Smooth muscle cell (in vitro differentiated cells): ENCODE measurements around the gene MSMP. TPM values are rescaled to one million over a fixed set of nuclear protein-coding genes. Genes with fewer than 3 reads are reported as not detected.
A peak's percentile ranks its signal among the peaks of the same experiment; 100 is the strongest.

Experiments
- DNase-seq: peaks from one replicate; lab custom pipeline; 2025; ENCODE audit not compliant: unreplicated experiment; lab: John Stamatoyannopoulos, UW
- H2AFZ ChIP-seq: fragments of 200-600 bp; sonication (generic); 2 replicates; pipeline ENCODE4 v1.6.0; 2016; ENCODE audit warnings: antibody characterized with exemption, low read depth, mild to moderate bottlenecking
- H3F3A ChIP-seq: fragments of 200-600 bp; sonication (generic); 2 replicates; pipeline ENCODE4 v1.6.0; 2017; ENCODE audit warnings: antibody characterized with exemption, low read depth
- H3K27ac ChIP-seq: fragments of 200-600 bp; sonication (generic); 2 replicates; pipeline ENCODE4 v1.5.1; 2016; ENCODE audit warnings: low read depth, mild to moderate bottlenecking
- H3K27me3 ChIP-seq: fragments of 200-600 bp; sonication (generic); 2 replicates; pipeline ENCODE4 v1.6.1; 2016; ENCODE audit warnings: low read depth, mild to moderate bottlenecking
- H3K36me3 ChIP-seq: fragments of 200-600 bp; sonication (generic); 2 replicates; pipeline ENCODE4 v1.5.1; 2016; ENCODE audit warnings: low read depth
- H3K4me1 ChIP-seq: fragments of 200-600 bp; sonication (generic); 2 replicates; pipeline ENCODE4 v1.5.1; 2016; ENCODE audit warnings: low read depth
- H3K4me2 ChIP-seq: fragments of 200-600 bp; sonication (generic); 2 replicates; pipeline ENCODE4 v1.6.0; 2016; ENCODE audit warnings: mild to moderate bottlenecking
- H3K4me3 ChIP-seq: fragments of 200-600 bp; sonication (generic); 2 replicates; pipeline ENCODE4 v1.5.1; 2016; ENCODE audit warnings: mild to moderate bottlenecking
- H3K79me2 ChIP-seq: fragments of 200-600 bp; sonication (generic); 2 replicates; pipeline ENCODE4 v1.6.0; 2016; ENCODE audit warnings: low read depth, mild to moderate bottlenecking
- H3K9ac ChIP-seq: fragments of 200-600 bp; sonication (generic); 2 replicates; pipeline ENCODE4 v1.6.0; 2016; ENCODE audit warnings: low read depth
- H3K9me3 ChIP-seq: fragments of 200-600 bp; sonication (generic); replicated peaks from 2 replicates; pipeline ENCODE4 v1.5.1; 2016; ENCODE audit warnings: low read depth
- H4K20me1 ChIP-seq: fragments of 200-600 bp; sonication (generic); 2 replicates; pipeline ENCODE4 v1.6.0; 2016; ENCODE audit warnings: low read depth
- CTCF ChIP-seq: fragments of 200-600 bp; sonication (generic); IDR thresholded peaks from 2 replicates; pipeline ENCODE4 v1.5.1; 2017; ENCODE audit warnings: borderline replicate concordance, mild to moderate bottlenecking, antibody characterized with exemption; ENCODE audit not compliant: insufficient read depth, poor library complexity, severe bottlenecking
- WGBS: methylation state at CpG from one replicate; pipeline ENCODE4 v1.1.7; 2016; ENCODE audit warnings: low lambda C conversion rate; 5-methylcytosine and 5-hydroxymethylcytosine counted together
- polyA plus RNA-seq: library from polyadenylated mRNA; unstranded; fragments of >200 nt; fragmentation: Nextera tagmentation; extraction: Ambion mirVana; gene quantifications from 2 replicates; pipeline ENCODE4 v1.2.1, GENCODE V29; 2016
- total RNA-seq: library from RNA; depleted of rRNA; stranded (reverse); fragments of >200 nt; gene quantifications from 2 replicates; pipeline ENCODE4 v1.2.3, GENCODE V29; 2014

The MSMP gene
- total and polyA plus RNA-seq, 2 experiments from 2014 or later = not detected

GRCh38 chr9:35798658-35799374, 44.7 kb upstream of the MSMP start:
- no peak for DNase-seq
- H3K4me1 ChIP-seq = peaks cover 3% of the 10 kb centered on the region
- no peaks in the 10 kb centered on the region for H4K20me1 ChIP-seq
- WGBS = 74% methylated on average over 4 of the region's 4 CpGs
- no peaks in the 10 kb centered on the region for H3K9me3 ChIP-seq
- no peak overlapping the region for H2AFZ ChIP-seq
- no peaks in the 10 kb centered on the region for H3F3A ChIP-seq
- peak overlapping the region; percentile 60 for H3K9ac ChIP-seq
- no peak overlapping the region for H3K4me2 ChIP-seq
- peak overlapping the region; percentile 78 for H3K27ac ChIP-seq
- H3K27me3 ChIP-seq = no peaks in the 10 kb centered on the region
- no peaks in the 10 kb centered on the region for H3K79me2 ChIP-seq
- no peak overlapping the region for H3K4me3 ChIP-seq
- TF ChIP-seq CTCF = no peak
- no peaks in the 10 kb centered on the region for H3K36me3 ChIP-seq

GRCh38 chr9:35797311-35798109, 43.4 kb upstream of the MSMP start:
- H3K4me3 ChIP-seq = no peak overlapping the region
- H3K4me2 ChIP-seq = no peak overlapping the region
- no peaks in the 10 kb centered on the region for H3K36me3 ChIP-seq
- peak overlapping the region; percentile 14 for H3K9ac ChIP-seq
- no peak for DNase-seq
- no peak overlapping the region for H2AFZ ChIP-seq
- H3K9me3 ChIP-seq = no peaks in the 10 kb centered on the region
- peaks cover 3% of the 10 kb centered on the region for H3K4me1 ChIP-seq
- H3K27me3 ChIP-seq = no peaks in the 10 kb centered on the region
- no peak for TF ChIP-seq CTCF
- 91% methylated on average over 6 of the region's 6 CpGs for WGBS
- H4K20me1 ChIP-seq = no peaks in the 10 kb centered on the region
- no peaks in the 10 kb centered on the region for H3F3A ChIP-seq
- no peaks in the 10 kb centered on the region for H3K79me2 ChIP-seq
- peak overlapping the region; percentile 78 for H3K27ac ChIP-seq

GRCh38 chr9:35795695-35796094, 41.6 kb upstream of the MSMP start:
- Histone ChIP-seq H3K4me2 (no peak overlapping the region), H3K4me1 (peaks cover 8% of the 10 kb centered on the region), H3K27ac (peak overlapping the region; percentile 37), H3K36me3 (no peaks in the 10 kb centered on the region), H3K9ac (no peak overlapping the region), H2AFZ (no peak overlapping the region), H4K20me1 (no peaks in the 10 kb centered on the region), H3K9me3 (no peaks in the 10 kb centered on the region), H3K27me3 (no peaks in the 10 kb centered on the region), H3K4me3 (no peak overlapping the region), H3F3A (no peaks in the 10 kb centered on the region), H3K79me2 (no peaks in the 10 kb centered on the region)
- DNase-seq = no peak
- no peak for TF ChIP-seq CTCF
